Medulla oblongata (tissue), 1 donor: Measurements from ENCODE around the gene FUT4.
"Not testable (repeated sequence)": the region's sequence is repeated elsewhere in the genome, so short reads cannot be mapped to it uniquely, and the experiment has no call there.

Source experiments
- DNase-seq: peaks from one replicate; pipeline ENCODE4 v3.0.0-alpha.2; 2015; ENCODE audit errors: extremely low spot score

FUT4 gene

GRCh38 chr11:94533206-94533605 is 10.5 kb upstream of the FUT4 start:
- no peak for DNase-seq

- peak; percentile 65 for DNase-seq
Observed at GRCh38 chr11:94533696-94534630, 9.8 kb upstream of the FUT4 start.

- DNase-seq: no peak
Observed at GRCh38 chr11:94536386-94536785, 7.3 kb upstream of the FUT4 start.

GRCh38 chr11:94537031-94537600 is 6.6 kb upstream of the FUT4 start:
- no peak for DNase-seq

- no peak for DNase-seq
Observed at GRCh38 chr11:94539420-94539819, 4.3 kb upstream of the FUT4 start.

- no peak for DNase-seq
Observed at GRCh38 chr11:94544646-94545263, 1.0 kb downstream of the FUT4 start.

- no peak for DNase-seq
Observed at GRCh38 chr11:94545264-94546161, 1.8 kb downstream of the FUT4 start.

GRCh38 chr11:94546162-94546470 is 2.4 kb downstream of the FUT4 start:
- no peak for DNase-seq

- DNase-seq: no peak
Observed at GRCh38 chr11:94546886-94547285, 3.2 kb downstream of the FUT4 start.

GRCh38 chr11:94549146-94549545 is 5.4 kb downstream of the FUT4 start:
- DNase-seq: no peak

- no peak for DNase-seq
Observed at GRCh38 chr11:94550513-94550912, 6.8 kb downstream of the FUT4 start.

GRCh38 chr11:94553938-94554337 is 10.2 kb downstream of the FUT4 start:
- no peak for DNase-seq

GRCh38 chr11:94555752-94556329 is 12.1 kb downstream of the FUT4 start:
- not testable (repeated sequence) for DNase-seq

GRCh38 chr11:94557421-94557820 is 13.7 kb downstream of the FUT4 start:
- no peak for DNase-seq

- DNase-seq: no peak
Observed at GRCh38 chr11:94557992-94558391, 14.3 kb downstream of the FUT4 start.

GRCh38 chr11:94558468-94558867 is 14.7 kb downstream of the FUT4 start:
- no peak for DNase-seq

GRCh38 chr11:94558932-94559331 is 15.2 kb downstream of the FUT4 start:
- no peak for DNase-seq

GRCh38 chr11:94559361-94559760 is 15.6 kb downstream of the FUT4 start:
- DNase-seq: no peak

- no peak for DNase-seq
Observed at GRCh38 chr11:94560834-94561233, 17.1 kb downstream of the FUT4 start.

GRCh38 chr11:94563176-94563847 is 19.6 kb downstream of the FUT4 start:
- no peak for DNase-seq

- no peak for DNase-seq
Observed at GRCh38 chr11:94563848-94564467, 20.2 kb downstream of the FUT4 start.
